WTC11 (cell line): ENCODE measurements around the gene CFAP99. TPM values are rescaled to one million over a fixed set of nuclear protein-coding genes. Genes with fewer than 3 reads are reported as not detected.

Source experiments
- ATAC-seq: fragments of 200-7000 bp; cut with Tn5 transposase; 2 replicates; pipeline ENCODE4 v1.10.0; 2021; ENCODE audit warnings: mild to moderate bottlenecking, moderate library complexity
- CTCF ChIA-PET: fragments of 300-600 bp; sonication (Branson Sonifier 250); formaldehyde crosslinking; loops from one replicate; lab custom pipeline; 2021; ENCODE audit warnings: antibody characterized with exemption; lab: Charles Lee
- POLR2A ChIA-PET: fragments of 350-600 bp; sonication (Branson Sonifier 250); formaldehyde crosslinking; loops from one replicate; lab custom pipeline; 2021; ENCODE audit warnings: antibody characterized with exemption; lab: Charles Lee
- DNase-seq: peaks from one replicate; pipeline ENCODE4 v3.0.0; 2021; ENCODE audit warnings: low spot score
- H3K27ac Mint-ChIP-seq: 2 replicates; pipeline ENCODE4 v1.8.0; 2021; ENCODE audit warnings: mixed read lengths
- H3K27me3 Mint-ChIP-seq: 2 replicates; pipeline ENCODE4 v1.8.0; 2021; ENCODE audit warnings: low read depth, mild to moderate bottlenecking, moderate library complexity, mixed read lengths
- H3K36me3 Mint-ChIP-seq: 2 replicates; pipeline ENCODE4 v1.8.0; 2021; ENCODE audit warnings: mixed read lengths
- H3K4me1 Mint-ChIP-seq: 2 replicates; pipeline ENCODE4 v1.8.0; 2022; ENCODE audit warnings: mixed read lengths
- H3K4me3 Mint-ChIP-seq: 2 replicates; pipeline ENCODE4 v1.8.0; 2021; ENCODE audit warnings: mild to moderate bottlenecking, moderate library complexity, mixed read lengths
- H3K9me3 Mint-ChIP-seq: 2 replicates; pipeline ENCODE4 v1.8.0; 2021; ENCODE audit warnings: mixed read lengths
- CREM ChIP-seq: sonication (generic); formaldehyde crosslinking; IDR thresholded peaks from 2 replicates; pipeline ENCODE4 v1.8.1; 2022; ENCODE audit warnings: mild to moderate bottlenecking, missing genetic modification reagents, moderate library complexity
- EMX1 ChIP-seq: fragments of 250-450 bp; sonication (Bioruptor Pico); IDR thresholded peaks from 2 replicates; pipeline ENCODE4 v1.8.0; 2021; ENCODE audit warnings: mild to moderate bottlenecking
- FOXP4 ChIP-seq: sonication (generic); formaldehyde crosslinking; IDR thresholded peaks from 2 replicates; pipeline ENCODE4 v1.8.0; 2022; ENCODE audit warnings: mild to moderate bottlenecking, missing genetic modification reagents
- HMGA2 ChIP-seq: fragments of 250-450 bp; sonication (Bioruptor Pico); IDR thresholded peaks from 2 replicates; pipeline ENCODE4 v1.4.0; 2021; ENCODE audit warnings: mild to moderate bottlenecking, moderate library complexity
- JUN ChIP-seq: sonication (generic); formaldehyde crosslinking; IDR thresholded peaks from 2 replicates; pipeline ENCODE4 v1.8.0; 2023; ENCODE audit warnings: mild to moderate bottlenecking, missing genetic modification reagents
- KAT7 ChIP-seq: sonication (generic); formaldehyde crosslinking; IDR thresholded peaks from 2 replicates; pipeline ENCODE4 v1.8.1; 2023; ENCODE audit warnings: missing genetic modification reagents, mild to moderate bottlenecking, borderline replicate concordance
- MXD4 ChIP-seq: fragments of 250-450 bp; sonication (Bioruptor Pico); IDR thresholded peaks from 2 replicates; pipeline ENCODE4 v1.8.0; 2021; ENCODE audit warnings: mild to moderate bottlenecking, moderate library complexity, borderline replicate concordance
- MYBL2 ChIP-seq: sonication (generic); formaldehyde crosslinking; IDR thresholded peaks from 2 replicates; pipeline ENCODE4 v1.8.1; 2023; ENCODE audit warnings: mild to moderate bottlenecking, moderate library complexity, missing genetic modification reagents
- NR1H2 ChIP-seq: sonication (generic); formaldehyde crosslinking; IDR thresholded peaks from 2 replicates; pipeline ENCODE4 v1.9.0; 2021; ENCODE audit warnings: mild to moderate bottlenecking, moderate library complexity, missing genetic modification reagents
- NR3C1 ChIP-seq: sonication (generic); formaldehyde crosslinking; conservative IDR thresholded peaks from 2 replicates; pipeline ENCODE4 v1.8.1; 2023; ENCODE audit warnings: low read depth, mild to moderate bottlenecking, missing genetic modification reagents
- PREB ChIP-seq: sonication (generic); formaldehyde crosslinking; IDR thresholded peaks from 2 replicates; pipeline ENCODE4 v1.8.1; 2022; ENCODE audit warnings: mild to moderate bottlenecking, missing genetic modification reagents, moderate library complexity, borderline replicate concordance
- RELA ChIP-seq: sonication (generic); formaldehyde crosslinking; IDR thresholded peaks from 2 replicates; pipeline ENCODE4 v1.8.1; 2022; ENCODE audit warnings: missing genetic modification reagents, mild to moderate bottlenecking, borderline replicate concordance
- STAT6 ChIP-seq: sonication (generic); formaldehyde crosslinking; conservative IDR thresholded peaks from 2 replicates; pipeline ENCODE4 v1.8.1; 2023; ENCODE audit warnings: mild to moderate bottlenecking, low read depth, missing genetic modification reagents, moderate library complexity
- TEAD1 ChIP-seq: sonication (generic); formaldehyde crosslinking; IDR thresholded peaks from 2 replicates; pipeline ENCODE4 v1.8.0; 2022; ENCODE audit warnings: mild to moderate bottlenecking, missing genetic modification reagents
- TP53 ChIP-seq: sonication (generic); formaldehyde crosslinking; IDR thresholded peaks from 2 replicates; pipeline ENCODE4 v1.8.1; 2023; ENCODE audit warnings: mild to moderate bottlenecking, missing genetic modification reagents
- USF2 ChIP-seq: sonication (generic); formaldehyde crosslinking; IDR thresholded peaks from 2 replicates; pipeline ENCODE4 v1.8.1; 2023; ENCODE audit warnings: mild to moderate bottlenecking, missing genetic modification reagents, moderate library complexity
- ZNF138 ChIP-seq: sonication (generic); formaldehyde crosslinking; conservative IDR thresholded peaks from 2 replicates; pipeline ENCODE4 v1.8.1; 2022; ENCODE audit warnings: mild to moderate bottlenecking, moderate library complexity, missing genetic modification reagents
- ZNF317 ChIP-seq: sonication (generic); formaldehyde crosslinking; IDR thresholded peaks from 2 replicates; pipeline ENCODE4 v1.8.1; 2023; ENCODE audit warnings: low read depth, mild to moderate bottlenecking, moderate library complexity, missing genetic modification reagents, borderline replicate concordance
- ZNF532 ChIP-seq: fragments of 250-450 bp; sonication (Bioruptor Pico); IDR thresholded peaks from 2 replicates; pipeline ENCODE4 v1.9.0; 2021; ENCODE audit warnings: mild to moderate bottlenecking, borderline replicate concordance
- total RNA-seq: library from RNA; stranded (reverse); gene quantifications from 3 replicates; pipeline ENCODE4 v1.2.3, GENCODE V29; 2021

The CFAP99 gene
- total RNA-seq, 1 experiment from 2014 or later = not detected

- TF ChIP-seq FOXP4 (no peak), CREM (CRISPR knock-in tag) (no peak), JUN (CRISPR knock-in tag) (no peak), ZNF317 (CRISPR knock-in tag) (no peak), MXD4 (CRISPR knock-in tag) (no peak), MYBL2 (CRISPR knock-in tag) (no peak), STAT6 (CRISPR knock-in tag) (no peak), KAT7 (CRISPR knock-in tag) (no peak), EMX1 (no peak), RELA (CRISPR knock-in tag) (no peak)
- TF ChIP-seq, all 79 proteins: peak for 0
These were observed 43.3 kb upstream of the CFAP99 start (continued) for GRCh38 chr4:2375427-2375826.

GRCh38 chr4:2377241-2377640 lies 41.5 kb upstream of the CFAP99 start:
- H3K9me3 Mint-ChIP-seq = peaks cover 32% of the 10 kb centered on the region
- ATAC-seq (no peak), DNase-seq (no peak)
- no peaks in the 10 kb centered on the region; the same call in 1 of the 2 replicates for H3K27me3 Mint-ChIP-seq
- H3K27ac Mint-ChIP-seq = no peak overlapping the region
- peaks cover 19% of the 10 kb centered on the region for H3K36me3 Mint-ChIP-seq
- ChIA-PET POLR2A (no interaction called here), CTCF (interaction anchor here (1.2 kb wide), 1 partner anchor 157 kb away, joined by 5 read pairs; no protein-coding TSS in a partner anchor)
- peaks cover 3% of the 10 kb centered on the region; the same call in 1 of the 2 replicates for H3K4me1 Mint-ChIP-seq
- TF ChIP-seq TEAD1 (CRISPR knock-in tag) (no peak), NR3C1 (CRISPR knock-in tag) (no peak), TP53 (CRISPR knock-in tag) (no peak), ZNF138 (no peak), PREB (CRISPR knock-in tag) (no peak), USF2 (CRISPR knock-in tag) (no peak)
- H3K4me3 Mint-ChIP-seq = no peak overlapping the region

- H3K4me3 Mint-ChIP-seq = no peak overlapping the region
- H3K27ac Mint-ChIP-seq = no peak overlapping the region
- H3K27me3 Mint-ChIP-seq = no peaks in the 10 kb centered on the region; the same call in 1 of the 2 replicates
- DNase-seq (no peak), ATAC-seq (no peak)
- ChIA-PET POLR2A (no interaction called here), CTCF (no interaction called here)
- peaks cover 3% of the 10 kb centered on the region; the same call in 1 of the 2 replicates for H3K4me1 Mint-ChIP-seq
- peaks cover 19% of the 10 kb centered on the region for H3K36me3 Mint-ChIP-seq
- H3K9me3 Mint-ChIP-seq = peaks cover 31% of the 10 kb centered on the region
- TF ChIP-seq NR1H2 (CRISPR knock-in tag) (no peak), KAT7 (CRISPR knock-in tag) (no peak), STAT6 (CRISPR knock-in tag) (no peak), HMGA2 (CRISPR knock-in tag) (no peak), CREM (CRISPR knock-in tag) (no peak), JUN (CRISPR knock-in tag) (no peak), ZNF532 (CRISPR knock-in tag) (no peak)
These were observed 40.4 kb upstream of the CFAP99 start for GRCh38 chr4:2378401-2378800.
